ENCODE results near the gene CNN2. TPM values are rescaled to one million over a fixed set of nuclear protein-coding genes. Genes with fewer than 3 reads are reported as not detected.

Gene CNN2
- total and polyA plus RNA-seq, 9 of the 15 experiments (the other 6 are each of a cell fraction or from before 2014, with no cell fraction given): 12.1 to 174 (median 52.7) TPM

GRCh38 chr19:1001538-1002166, 24.8 kb upstream of the CNN2 start (continued):
- TF ChIP-seq VEZF1 (CRISPR knock-in tag; IDR thresholded peaks at IDR 0.05) (peak; percentile 66), HEY1 (CRISPR knock-in tag; IDR thresholded peaks at IDR 0.05; ENCODE audit: borderline replicate concordance) (no peak), FIP1L1 (IDR thresholded peaks at IDR 0.05; ENCODE audit: low read depth, low read length, poor library complexity, severe bottlenecking) (peak; percentile 37), ZZZ3 (IDR thresholded peaks at IDR 0.05) (no peak), DEAF1 (CRISPR knock-in tag; IDR thresholded peaks at IDR 0.05) (peak; percentile 71), MTA3 (IDR thresholded peaks at IDR 0.05; ENCODE audit: borderline replicate concordance) (0 out of 2 replicates have a peak, but pooled peaks have one; percentile 69), CLOCK (CRISPR knock-in tag; IDR thresholded peaks at IDR 0.05; ENCODE audit: borderline replicate concordance) (no peak), GATAD2A (IDR thresholded peaks at IDR 0.05) (no peak; the same call in 1 of the 2 replicates), TOE1 (IDR thresholded peaks at IDR 0.05; ENCODE audit: borderline replicate concordance) (0 out of 2 replicates have a peak, but pooled peaks have one; percentile 19), TOE1 (CRISPR knock-in tag; IDR thresholded peaks at IDR 0.05; ENCODE audit: borderline replicate concordance, low read depth) (no peak), SP1 (CRISPR knock-in tag; IDR thresholded peaks at IDR 0.05) (peak; percentile 67; the same call in 1 of the 2 replicates), SMAD3 (CRISPR knock-in tag; conservative IDR thresholded peaks at IDR 0.05) (0 out of 2 replicates have a peak, but pooled peaks have one; percentile 36), BRCA1 (IDR thresholded peaks at IDR 0.05) (no peak), BRCA1 (CRISPR knock-in tag; IDR thresholded peaks at IDR 0.05) (no peak), ZNF589 (CRISPR knock-in tag; IDR thresholded peaks at IDR 0.05; ENCODE audit: low read depth) (no peak), CXXC5 (CRISPR knock-in tag; IDR thresholded peaks at IDR 0.05) (peak; percentile 32), NFXL1 (CRISPR knock-in tag; IDR thresholded peaks at IDR 0.05) (no peak)
- TF ChIP-seq, protein P1, sequence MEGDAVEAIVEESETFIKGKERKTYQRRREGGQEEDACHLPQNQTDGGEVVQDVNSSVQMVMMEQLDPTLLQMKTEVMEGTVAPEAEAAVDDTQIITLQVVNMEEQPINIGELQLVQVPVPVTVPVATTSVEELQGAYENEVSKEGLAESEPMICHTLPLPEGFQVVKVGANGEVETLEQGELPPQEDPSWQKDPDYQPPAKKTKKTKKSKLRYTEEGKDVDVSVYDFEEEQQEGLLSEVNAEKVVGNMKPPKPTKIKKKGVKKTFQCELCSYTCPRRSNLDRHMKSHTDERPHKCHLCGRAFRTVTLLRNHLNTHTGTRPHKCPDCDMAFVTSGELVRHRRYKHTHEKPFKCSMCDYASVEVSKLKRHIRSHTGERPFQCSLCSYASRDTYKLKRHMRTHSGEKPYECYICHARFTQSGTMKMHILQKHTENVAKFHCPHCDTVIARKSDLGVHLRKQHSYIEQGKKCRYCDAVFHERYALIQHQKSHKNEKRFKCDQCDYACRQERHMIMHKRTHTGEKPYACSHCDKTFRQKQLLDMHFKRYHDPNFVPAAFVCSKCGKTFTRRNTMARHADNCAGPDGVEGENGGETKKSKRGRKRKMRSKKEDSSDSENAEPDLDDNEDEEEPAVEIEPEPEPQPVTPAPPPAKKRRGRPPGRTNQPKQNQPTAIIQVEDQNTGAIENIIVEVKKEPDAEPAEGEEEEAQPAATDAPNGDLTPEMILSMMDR (IDR thresholded peaks at IDR 0.05 in 2 of 3, conservative IDR thresholded peaks at IDR 0.05 in 1 of 3; ENCODE audit: insufficient read depth in 2 of 3, low read depth in 1 of 3, low read length in 3 of 3): peak; percentile 78 to 91 (median 89)
- TF ChIP-seq, protein P2, sequence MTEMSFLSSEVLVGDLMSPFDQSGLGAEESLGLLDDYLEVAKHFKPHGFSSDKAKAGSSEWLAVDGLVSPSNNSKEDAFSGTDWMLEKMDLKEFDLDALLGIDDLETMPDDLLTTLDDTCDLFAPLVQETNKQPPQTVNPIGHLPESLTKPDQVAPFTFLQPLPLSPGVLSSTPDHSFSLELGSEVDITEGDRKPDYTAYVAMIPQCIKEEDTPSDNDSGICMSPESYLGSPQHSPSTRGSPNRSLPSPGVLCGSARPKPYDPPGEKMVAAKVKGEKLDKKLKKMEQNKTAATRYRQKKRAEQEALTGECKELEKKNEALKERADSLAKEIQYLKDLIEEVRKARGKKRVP (CRISPR knock-in tag; IDR thresholded peaks at IDR 0.05): peak; percentile 38; the same call in 1 of the 2 replicates
